Measurements from ENCODE around the gene CUTA. TPM values are rescaled to one million over a fixed set of nuclear protein-coding genes. Genes with fewer than 3 reads are reported as not detected.

CUTA gene
- total and polyA plus RNA-seq, 2 of the 13 experiments (the other 11 are each of a cell fraction or from before 2014, with no cell fraction given) = 170 to 180 TPM

DNA sequence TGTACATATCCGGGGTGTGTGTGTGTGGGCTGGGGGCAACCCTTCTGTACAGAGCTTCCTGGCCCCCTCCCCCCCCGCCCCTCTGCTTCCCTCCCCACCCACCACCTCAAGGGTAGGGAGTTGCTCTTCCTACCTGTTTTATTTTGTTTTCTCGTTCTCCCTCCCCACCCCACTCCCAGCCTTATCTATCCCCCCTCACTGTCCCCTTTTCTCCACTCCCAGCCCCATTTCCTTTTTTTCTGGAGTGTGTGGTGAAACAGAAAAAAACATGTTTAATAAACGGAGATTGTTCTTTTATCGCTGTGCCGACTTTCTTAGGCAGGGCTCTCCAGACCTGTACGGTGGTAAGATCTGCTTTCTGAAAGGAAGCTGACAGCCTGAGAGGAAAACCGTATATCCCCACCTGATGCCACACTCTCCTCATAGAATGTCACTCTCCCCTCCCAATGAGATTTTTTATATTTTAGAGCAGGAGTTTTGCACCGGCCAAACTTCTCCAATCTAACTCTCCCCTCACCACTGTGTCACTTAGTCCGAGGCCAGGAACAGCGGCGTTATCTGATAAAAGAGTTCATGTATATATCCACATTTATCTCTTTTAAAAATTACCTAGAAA, 35.6 kb upstream of the CUTA start:
- FAIRE-seq = no peak
- no peaks in the 10 kb centered on the region for H3K9me3 ChIP-seq (ENCODE audit: low read length)
- BruUV-seq (replicated peaks) = no TSS peak
- peak overlapping the region; percentile 85 for H3K9ac ChIP-seq (ENCODE audit: insufficient read depth, low read depth, low read length)
- ChIA-PET POLR2A (interaction anchor here (0.9 to 2.0 kb wide), 14 partner anchors 9 to 482 kb away, joined by 3 to 17 read pairs (median 6); partner anchors contain the start of genes BAK1, CUTA, RING1 and RPS18), CTCF (ENCODE audit: low intra/inter-chr PET ratio, low total read pairs) (no interaction called here)
- H2AFZ ChIP-seq (ENCODE audit: low read length) = no peak overlapping the region
- peak overlapping the region; percentile 98 for H3K4me2 ChIP-seq (ENCODE audit: low read depth, low read length)
- no peak for DNase-seq (ENCODE audit: low spot score)
- no peaks in the 10 kb centered on the region; a peak in 1 of 5 replicates for H3K27me3 ChIP-seq (ENCODE audit: control insufficient read depth in 1 of 2, insufficient read depth in 2 of 2, low read length in 2 of 2)
- H3K4me1 ChIP-seq (ENCODE audit: insufficient read depth, low read length) = peaks cover 20% of the 10 kb centered on the region
- no peak for ATAC-seq
- peak overlapping the region; percentile 92 to 100 (median 95) for H3K4me3 ChIP-seq (replicated peaks in 1 of 3; ENCODE audit: insufficient read depth in 1 of 3, low read depth in 2 of 3, low read length in 3 of 3)
- H3K79me2 ChIP-seq (ENCODE audit: insufficient read depth, low read length) = peaks cover 15% of the 10 kb centered on the region
- no peaks in the 10 kb centered on the region for H4K20me1 ChIP-seq (ENCODE audit: insufficient read depth, low read length)
- intact Hi-C loops (cut with micrococcal nuclease; ENCODE audit: unreplicated experiment) (loop anchor here (1.0 kb wide), 2 partner anchors 25 to 127 kb away; partner anchors contain the start of gene BAK1), in situ Hi-C loops (cut with HindIII; ENCODE audit: extremely low pct_ligation_motif_present, low pct_unique_long_range_greater_than_20kb) (no loop called here)
- WGBS (ENCODE audit: low lambda C conversion rate) = 5% methylated on average over 12 of the region's 12 CpGs
- peak overlapping the region; percentile 46 for H3K27ac ChIP-seq (ENCODE audit: extremely low read length, insufficient read depth, low read length)
- peaks cover 0 to 9% of the 10 kb centered on the region in 2 experiments; a peak in 3 of 5 replicates for H3K36me3 ChIP-seq (replicated peaks in 1 of 2; ENCODE audit: control insufficient read depth in 1 of 2, insufficient read depth in 2 of 2, low read length in 2 of 2)
- TF ChIP-seq, protein P1, sequence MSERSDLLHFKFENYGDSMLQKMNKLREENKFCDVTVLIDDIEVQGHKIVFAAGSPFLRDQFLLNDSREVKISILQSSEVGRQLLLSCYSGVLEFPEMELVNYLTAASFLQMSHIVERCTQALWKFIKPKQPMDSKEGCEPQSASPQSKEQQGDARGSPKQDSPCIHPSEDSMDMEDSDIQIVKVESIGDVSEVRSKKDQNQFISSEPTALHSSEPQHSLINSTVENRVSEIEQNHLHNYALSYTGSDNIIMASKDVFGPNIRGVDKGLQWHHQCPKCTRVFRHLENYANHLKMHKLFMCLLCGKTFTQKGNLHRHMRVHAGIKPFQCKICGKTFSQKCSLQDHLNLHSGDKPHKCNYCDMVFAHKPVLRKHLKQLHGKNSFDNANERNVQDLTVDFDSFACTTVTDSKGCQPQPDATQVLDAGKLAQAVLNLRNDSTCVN (CRISPR knock-in tag; IDR thresholded peaks at IDR 0.05; ENCODE audit: borderline replicate concordance) = no peak
- no peak for TF ChIP-seq U2AF2 (IDR thresholded peaks at IDR 0.05; ENCODE audit: low read depth, low read length)
- 0 out of 2 replicates have a peak, but pooled peaks have one; percentile 1 for TF ChIP-seq ARID3A (IDR thresholded peaks at IDR 0.05; ENCODE audit: low read depth, low read length)
- TF ChIP-seq SNAI1 (CRISPR knock-in tag; IDR thresholded peaks at IDR 0.05; ENCODE audit: borderline replicate concordance) = no peak
- TF ChIP-seq ZNF746 (CRISPR knock-in tag; IDR thresholded peaks at IDR 0.05) = no peak
- TF ChIP-seq U2AF1 (optimal IDR thresholded peaks at IDR 0.05; ENCODE audit: low read depth, low read length) = no peak
- TF ChIP-seq USF2 (IDR thresholded peaks at IDR 0.05; ENCODE audit: low read depth, low read length) = no peak
- no peak for TF ChIP-seq USF2 (CRISPR knock-in tag; IDR thresholded peaks at IDR 0.05; ENCODE audit: borderline replicate concordance)
- TF ChIP-seq AHDC1 (CRISPR knock-in tag; IDR thresholded peaks at IDR 0.05; ENCODE audit: borderline replicate concordance) = 0 out of 2 replicates have a peak, but pooled peaks have one; percentile 1
- no peak for TF ChIP-seq ZNF382 (CRISPR knock-in tag; IDR thresholded peaks at IDR 0.05; ENCODE audit: borderline replicate concordance)
- no peak for TF ChIP-seq ZNF780A (CRISPR knock-in tag; IDR thresholded peaks at IDR 0.05)
- TF ChIP-seq ZNF234 (CRISPR knock-in tag; conservative IDR thresholded peaks at IDR 0.05) = no peak
- no peak for TF ChIP-seq ZNF354B (CRISPR knock-in tag; IDR thresholded peaks at IDR 0.05)

All from HepG2 (cell line).